GM12878 (cell line): Measurements from ENCODE around the gene EXOSC10.

Experiments
- CBFB ChIP-seq: IDR thresholded peaks from 2 replicates; pipeline ENCODE4 v1.6.1; 2016; ENCODE audit warnings: antibody characterized with exemption, low read depth
- CHD4 ChIP-seq: fragments of 200-600 bp; sonication (generic); IDR thresholded peaks from 2 replicates; pipeline ENCODE4 v1.6.1; 2016; ENCODE audit warnings: mild to moderate bottlenecking
- CTCF ChIP-seq, 3 experiments: IDR thresholded peaks in 2 of 3; conservative IDR thresholded peaks in 1 of 3; 2 replicates each; pipeline ENCODE4 v1.5.1; 2011; ENCODE audit warnings: low read depth in 3 of 3, low read length in 3 of 3, mild to moderate bottlenecking in 3 of 3, control low read depth in 2 of 3, moderate library complexity in 2 of 3, inconsistent platforms in 1 of 3, mixed read lengths in 1 of 3; ENCODE audit not compliant: control insufficient read depth in 2 of 3, insufficient read depth in 1 of 3; ENCODE audit errors: extremely low read depth in 1 of 3
- HDAC6 ChIP-seq: fragments of 200-600 bp; sonication (generic); IDR thresholded peaks from one replicate; pipeline ENCODE4 v1.8.0; 2017; ENCODE audit warnings: antibody characterized with exemption; ENCODE audit not compliant: unreplicated experiment
- MAX ChIP-seq: IDR thresholded peaks from 2 replicates; pipeline ENCODE4 v1.6.1; 2012; ENCODE audit warnings: low read depth, low read length, improper control_type of control experiment
- POLR2A ChIP-seq: IDR thresholded peaks from 2 replicates; pipeline ENCODE4 v1.6.1; 2011; ENCODE audit warnings: low read depth, mild to moderate bottlenecking, low read length
- POLR2AphosphoS5 ChIP-seq: IDR thresholded peaks from 2 replicates; pipeline ENCODE4 v1.6.1; 2011; ENCODE audit warnings: mild to moderate bottlenecking, low read length, inconsistent platforms
- RAD21 ChIP-seq: IDR thresholded peaks from 2 replicates; pipeline ENCODE4 v1.6.1; 2011; ENCODE audit warnings: mild to moderate bottlenecking, low read depth, low read length, moderate library complexity; ENCODE audit not compliant: insufficient read depth
- RBBP5 ChIP-seq: fragments of 200-600 bp; sonication (generic); conservative IDR thresholded peaks from 2 replicates; pipeline ENCODE4 v1.6.1; 2016
- TAF1 ChIP-seq: IDR thresholded peaks from 2 replicates; pipeline ENCODE4 v1.6.1; 2011; ENCODE audit warnings: mild to moderate bottlenecking, low read depth, low read length, borderline replicate concordance
- TARDBP ChIP-seq: IDR thresholded peaks from 2 replicates; pipeline ENCODE4 v1.6.1; 2016; ENCODE audit warnings: borderline replicate concordance

GRCh38 chr1:11134898-11135266 lies 35.2 kb upstream of the EXOSC10 start:
- TF ChIP-seq RBBP5 (no peak), HDAC6 (no peak), POLR2AphosphoS5 (no peak), POLR2A (no peak), TAF1 (no peak), RAD21 (no peak), CBFB (no peak), TARDBP (no peak), CTCF (IDR thresholded peaks at IDR 0.05 in 2 of 3, conservative IDR thresholded peaks at IDR 0.05 in 1 of 3; ENCODE audit: control insufficient read depth in 2 of 3, extremely low read depth in 1 of 3, insufficient read depth in 1 of 3, low read depth in 3 of 3, low read length in 3 of 3) (no peak), MAX (no peak), CHD4 (no peak)
